ENCODE data around the gene HOXA9. TPM values are rescaled to one million over a fixed set of nuclear protein-coding genes. Genes with fewer than 3 reads are reported as not detected.
A peak's percentile ranks its signal among the peaks of the same experiment; 100 is the strongest.

The HOXA9 gene
- total RNA-seq, 2 experiments from 2014 or later = not detected

GRCh38 chr7:27175626-27176523 is 10.5 kb upstream of the HOXA9 start:
- CTCF ChIA-PET = interaction anchor here (0.7 to 10.4 kb wide), 7 partner anchors 10 to 489 kb away, joined by 3 to 61 read pairs (median 5); partner anchors contain the start of genes HOXA3, HOXA7 and HOXA9
- ATAC-seq (no peak), DNase-seq (no peak)
- intact Hi-C loops (cut with micrococcal nuclease) = no loop called here
- H3K27ac Mint-ChIP-seq = no peak overlapping the region
- POLR2A ChIA-PET = no interaction called here
- TF ChIP-seq CTCF (IDR thresholded peaks at IDR 0.05) = no peak
- H3K4me1 Mint-ChIP-seq (ENCODE audit: low read depth) = peaks cover 15% of the 10 kb centered on the region
- H3K36me3 Mint-ChIP-seq (ENCODE audit: low read depth) = no peaks in the 10 kb centered on the region
- H3K27me3 Mint-ChIP-seq = peaks cover 70% of the 10 kb centered on the region
- no peaks in the 10 kb centered on the region for H3K9me3 Mint-ChIP-seq
- H3K4me3 Mint-ChIP-seq = no peak overlapping the region

- Mint-ChIP-seq H3K27me3 (peaks cover 72% of the 10 kb centered on the region), H3K27ac (no peak overlapping the region), H3K4me1 (ENCODE audit: low read depth) (peaks cover 15% of the 10 kb centered on the region), H3K9me3 (no peaks in the 10 kb centered on the region), H3K36me3 (ENCODE audit: low read depth) (no peaks in the 10 kb centered on the region), H3K4me3 (peak overlapping the region; percentile 12)
- DNase-seq = no peak
- POLR2A ChIA-PET = no interaction called here
- CTCF ChIA-PET = interaction anchor here (0.7 to 10.4 kb wide), 5 partner anchors 12 to 23 kb away, joined by 4 to 61 read pairs (median 7); partner anchors contain the start of gene HOXA3
- intact Hi-C loops (cut with micrococcal nuclease) = loop anchor here (5.0 kb wide), 1 partner anchor 67 kb away; the partner anchor contains the start of gene EVX1
- no peak for ATAC-seq
- TF ChIP-seq CTCF (IDR thresholded peaks at IDR 0.05) = no peak
These were observed 9.7 kb upstream of the HOXA9 start for GRCh38 chr7:27174874-27175625.

GRCh38 chr7:27173956-27174873 is 8.9 kb upstream of the HOXA9 start, which contains the start of gene HOXA10:
TSS of gene HOXA10 (minus strand) at chr7:27174320. CDS start at chr7:27174306, 14 bp downstream.
- no peaks in the 10 kb centered on the region for H3K9me3 Mint-ChIP-seq
- peaks cover 70% of the 10 kb centered on the region for H3K27me3 Mint-ChIP-seq
- ATAC-seq (no peak), DNase-seq (no peak)
- H3K36me3 Mint-ChIP-seq (ENCODE audit: low read depth) = no peaks in the 10 kb centered on the region
- ChIA-PET POLR2A (interaction anchor here (0.6 kb wide), 1 partner anchor 533 kb away, joined by 3 read pairs; no protein-coding TSS in a partner anchor), CTCF (interaction anchor here (1.3 to 10.4 kb wide), 5 partner anchors 10 to 22 kb away, joined by 4 to 61 read pairs (median 8); partner anchors contain the start of gene HOXA11)
- H3K4me1 Mint-ChIP-seq (ENCODE audit: low read depth) = peaks cover 15% of the 10 kb centered on the region
- TF ChIP-seq CTCF (IDR thresholded peaks at IDR 0.05) = no peak
- intact Hi-C loops (cut with micrococcal nuclease) = loop anchor here (5.0 kb wide), 1 partner anchor 68 kb away; the partner anchor contains the start of gene EVX1
- no peak within 1 kb of the TSS for H3K27ac Mint-ChIP-seq
- H3K4me3 Mint-ChIP-seq = peak within 1 kb of the TSS; percentile 35

GRCh38 chr7:27173511-27173955 is 8.2 kb upstream of the HOXA9 start:
- H3K4me3 Mint-ChIP-seq = no peak overlapping the region
- no peak for TF ChIP-seq CTCF (IDR thresholded peaks at IDR 0.05)
- peak; percentile 68 for ATAC-seq
- no peak for DNase-seq
- POLR2A ChIA-PET = interaction anchor here (0.6 to 0.9 kb wide), 2 partner anchors 14 to 532 kb away, joined by 3 read pairs; no protein-coding TSS in a partner anchor
- no peaks in the 10 kb centered on the region for H3K36me3 Mint-ChIP-seq (ENCODE audit: low read depth)
- CTCF ChIA-PET = interaction anchor here (0.6 to 10.4 kb wide), 6 partner anchors 11 to 24 kb away, joined by 3 to 61 read pairs (median 8); partner anchors contain the start of gene HOXA11
- no peak overlapping the region for H3K27ac Mint-ChIP-seq
- intact Hi-C loops (cut with micrococcal nuclease) = loop anchor here (5.0 kb wide), 1 partner anchor 69 kb away; the partner anchor contains the start of gene EVX1
- peaks cover 72% of the 10 kb centered on the region for H3K27me3 Mint-ChIP-seq
- H3K9me3 Mint-ChIP-seq = no peaks in the 10 kb centered on the region
- peaks cover 19% of the 10 kb centered on the region for H3K4me1 Mint-ChIP-seq (ENCODE audit: low read depth)

All from activated CD8-positive, alpha-beta T cell treated with anti-CD3 and anti-CD28 coated beads for 36 hours (primary cell).